ENCODE measurements around the gene MUC6.

Gene MUC6

GRCh38 chr11:1036303-1036923, at the start of gene MUC6:
TSS of gene MUC6 (minus strand) at chr11:1036718. CDS start at chr11:1036655, 63 bp downstream.
- in situ Hi-C loops (cut with HindIII; ENCODE audit: low pct_ligation_motif_present, low pct_unique_long_range_greater_than_20kb, low sequenced_read_pairs): no loop called here
- no peak for DNase-seq

GRCh38 chr11:1085440-1086170, 49.1 kb upstream of the MUC6 start:
- no peak for DNase-seq
- in situ Hi-C loops (cut with HindIII; ENCODE audit: low pct_ligation_motif_present, low pct_unique_long_range_greater_than_20kb, low sequenced_read_pairs): no loop called here

GRCh38 chr11:1084561-1085439, 48.3 kb upstream of the MUC6 start:
- DNase-seq: no peak
- in situ Hi-C loops (cut with HindIII; ENCODE audit: low pct_ligation_motif_present, low pct_unique_long_range_greater_than_20kb, low sequenced_read_pairs): no loop called here

- no peak for DNase-seq
- in situ Hi-C loops (cut with HindIII; ENCODE audit: low pct_ligation_motif_present, low pct_unique_long_range_greater_than_20kb, low sequenced_read_pairs): no loop called here
These were observed 47.4 kb upstream of the MUC6 start for GRCh38 chr11:1083621-1084551.

- in situ Hi-C loops (cut with HindIII; ENCODE audit: low pct_ligation_motif_present, low pct_unique_long_range_greater_than_20kb, low sequenced_read_pairs): no loop called here
- DNase-seq: no peak
These were observed 46.5 kb upstream of the MUC6 start for GRCh38 chr11:1082728-1083620.

GRCh38 chr11:1082346-1082727, 45.8 kb upstream of the MUC6 start:
- no peak for DNase-seq
- in situ Hi-C loops (cut with HindIII; ENCODE audit: low pct_ligation_motif_present, low pct_unique_long_range_greater_than_20kb, low sequenced_read_pairs): no loop called here

GRCh38 chr11:1081601-1082311, 45.2 kb upstream of the MUC6 start:
- in situ Hi-C loops (cut with HindIII; ENCODE audit: low pct_ligation_motif_present, low pct_unique_long_range_greater_than_20kb, low sequenced_read_pairs): no loop called here
- no peak for DNase-seq

- in situ Hi-C loops (cut with HindIII; ENCODE audit: low pct_ligation_motif_present, low pct_unique_long_range_greater_than_20kb, low sequenced_read_pairs): no loop called here
- DNase-seq: no peak
These were observed 41.7 kb upstream of the MUC6 start for GRCh38 chr11:1078191-1078601.

- DNase-seq: no peak
These were observed 41.0 kb upstream of the MUC6 start for GRCh38 chr11:1077417-1078119.

GRCh38 chr11:1077033-1077416, 40.5 kb upstream of the MUC6 start:
- DNase-seq: no peak
- in situ Hi-C loops (cut with HindIII; ENCODE audit: low pct_ligation_motif_present, low pct_unique_long_range_greater_than_20kb, low sequenced_read_pairs): no loop called here

More at GRCh38 chr11:1077417-1078119, 41.0 kb upstream of the MUC6 start:
- in situ Hi-C loops (cut with HindIII; ENCODE audit: low pct_ligation_motif_present, low pct_unique_long_range_greater_than_20kb, low sequenced_read_pairs): no loop called here

- DNase-seq: no peak
- in situ Hi-C loops (cut with HindIII; ENCODE audit: low pct_ligation_motif_present, low pct_unique_long_range_greater_than_20kb, low sequenced_read_pairs): no loop called here
These were observed 39.6 kb upstream of the MUC6 start for GRCh38 chr11:1076061-1076665.

- no peak for DNase-seq
- in situ Hi-C loops (cut with HindIII; ENCODE audit: low pct_ligation_motif_present, low pct_unique_long_range_greater_than_20kb, low sequenced_read_pairs): no loop called here
These were observed 38.9 kb upstream of the MUC6 start for GRCh38 chr11:1075341-1075911.

- DNase-seq: no peak
- in situ Hi-C loops (cut with HindIII; ENCODE audit: low pct_ligation_motif_present, low pct_unique_long_range_greater_than_20kb, low sequenced_read_pairs): no loop called here
These were observed 38.0 kb upstream of the MUC6 start, which contains the start of gene MUC2 for GRCh38 chr11:1074244-1075221. TSS of gene MUC2 (plus strand) at chr11:1074874.

GRCh38 chr11:1073851-1074243, 37.3 kb upstream of the MUC6 start:
- in situ Hi-C loops (cut with HindIII; ENCODE audit: low pct_ligation_motif_present, low pct_unique_long_range_greater_than_20kb, low sequenced_read_pairs): no loop called here
- no peak for DNase-seq

Measured in ACHN (cell line).